PC-3 (cell line): ENCODE results near the gene CAST. TPM values are rescaled to one million over a fixed set of nuclear protein-coding genes. Genes with fewer than 3 reads are reported as not detected.

ENCODE experiments used
- ATAC-seq: fragments of 200-7000 bp; cut with Tn5 transposase; 2 replicates; pipeline ENCODE4 v1.9.1; 2020; ENCODE audit warnings: mild to moderate bottlenecking, moderate library complexity
- BruUV-seq: library from RNA; stranded (reverse); fragments of 400-500 nt; replicated peaks from 2 replicates; lab custom pipeline; 2021; lab: Mats Ljungman, UMichigan
- CTCF ChIA-PET: fragments of 300-600 bp; sonication (Branson Sonifier 250); formaldehyde crosslinking; loops from one replicate; lab custom pipeline; 2022; ENCODE audit warnings: antibody characterized with exemption; lab: Charles Lee
- POLR2A ChIA-PET: fragments of 300-600 bp; sonication (Branson Sonifier 250); formaldehyde crosslinking; loops from one replicate; lab custom pipeline; 2022; ENCODE audit warnings: antibody characterized with exemption; ENCODE audit not compliant: unreplicated experiment; lab: Charles Lee
- DNase-seq: peaks from one replicate; pipeline ENCODE4 v3.0.0-alpha.2; 2015
- H2AFZ ChIP-seq: fragments of 300-600 bp; sonication (generic); 2 replicates; pipeline ENCODE4 v1.6.0; 2016; ENCODE audit warnings: antibody characterized with exemption, low read length
- H3F3A ChIP-seq: fragments of 300-600 bp; sonication (generic); one replicate; pipeline ENCODE4 v1.6.0; 2017; ENCODE audit warnings: antibody characterized with exemption, low read length, control low read depth, mild to moderate bottlenecking; ENCODE audit not compliant: unreplicated experiment
- H3K27ac ChIP-seq: fragments of 300-600 bp; sonication (generic); 2 replicates; pipeline ENCODE4 v1.5.1; 2016; ENCODE audit warnings: mild to moderate bottlenecking, low read length
- H3K27me3 ChIP-seq: fragments of 300-600 bp; sonication (generic); 2 replicates; pipeline ENCODE4 v1.6.1; 2016; ENCODE audit warnings: low read length, mixed read lengths
- H3K36me3 ChIP-seq: fragments of 300-600 bp; sonication (generic); 2 replicates; pipeline ENCODE4 v1.6.1; 2016; ENCODE audit warnings: low read depth, mixed run types, low read length, mixed read lengths
- H3K4me1 ChIP-seq: fragments of 300-600 bp; sonication (generic); 2 replicates; pipeline ENCODE4 v1.5.1; 2016; ENCODE audit warnings: low read length; ENCODE audit not compliant: insufficient read depth
- H3K4me2 ChIP-seq: fragments of 300-600 bp; sonication (generic); 2 replicates; pipeline ENCODE4 v1.6.0; 2016; ENCODE audit warnings: low read length
- H3K4me3 ChIP-seq: fragments of 300-600 bp; sonication (generic); 2 replicates; pipeline ENCODE4 v1.5.1; 2016; ENCODE audit warnings: mild to moderate bottlenecking, low read length, mixed read lengths
- H3K79me2 ChIP-seq: fragments of 300-600 bp; sonication (generic); 2 replicates; pipeline ENCODE4 v1.6.1; 2017; ENCODE audit warnings: low read length, mixed read lengths
- H3K9ac ChIP-seq: fragments of 300-600 bp; sonication (generic); 2 replicates; pipeline ENCODE4 v1.6.0; 2016; ENCODE audit warnings: mild to moderate bottlenecking, low read length
- H3K9me2 ChIP-seq: fragments of 300-600 bp; sonication (generic); replicated peaks from 2 replicates; pipeline ENCODE4 v1.6.1; 2016; ENCODE audit warnings: mixed run types, low read length, mixed read lengths
- H3K9me3 ChIP-seq: fragments of 300-600 bp; sonication (generic); 2 replicates; pipeline ENCODE4 v1.6.1; 2016; ENCODE audit warnings: low read length, mixed read lengths
- H4K20me1 ChIP-seq: fragments of 300-600 bp; sonication (generic); 2 replicates; pipeline ENCODE4 v1.6.1; 2016; ENCODE audit warnings: low read length, mixed read lengths
- CTCF ChIP-seq: fragments of 300-600 bp; sonication (generic); conservative IDR thresholded peaks from 2 replicates; pipeline ENCODE4 v1.5.1; 2017; ENCODE audit warnings: antibody characterized with exemption, low read depth, mild to moderate bottlenecking, low read length
- EZH2 ChIP-seq: fragments of 300-600 bp; sonication (generic); IDR thresholded peaks from one replicate; pipeline ENCODE4 v1.6.1; 2017; ENCODE audit warnings: antibody characterized with exemption, mild to moderate bottlenecking, low read length; ENCODE audit not compliant: unreplicated experiment
- EZH2phosphoT487 ChIP-seq: fragments of 300-600 bp; sonication (generic); IDR thresholded peaks from 2 replicates; pipeline ENCODE4 v1.6.1; 2018; ENCODE audit warnings: mild to moderate bottlenecking, antibody characterized with exemption, low read length, borderline replicate concordance
- intact Hi-C: fragments of 100-400 bp; cut with micrococcal nuclease; formaldehyde crosslinking; loops from 2 replicates; pipeline ENCODE4 v1.9.0; 2023
- total RNA-seq: library from RNA; depleted of rRNA; stranded (reverse); fragments of >200 nt; gene quantifications from 2 replicates; pipeline ENCODE4 v1.2.3, GENCODE V29; 2014

CAST gene
- total RNA-seq, 1 experiment from 2014 or later, result 73.2 TPM

DNA sequence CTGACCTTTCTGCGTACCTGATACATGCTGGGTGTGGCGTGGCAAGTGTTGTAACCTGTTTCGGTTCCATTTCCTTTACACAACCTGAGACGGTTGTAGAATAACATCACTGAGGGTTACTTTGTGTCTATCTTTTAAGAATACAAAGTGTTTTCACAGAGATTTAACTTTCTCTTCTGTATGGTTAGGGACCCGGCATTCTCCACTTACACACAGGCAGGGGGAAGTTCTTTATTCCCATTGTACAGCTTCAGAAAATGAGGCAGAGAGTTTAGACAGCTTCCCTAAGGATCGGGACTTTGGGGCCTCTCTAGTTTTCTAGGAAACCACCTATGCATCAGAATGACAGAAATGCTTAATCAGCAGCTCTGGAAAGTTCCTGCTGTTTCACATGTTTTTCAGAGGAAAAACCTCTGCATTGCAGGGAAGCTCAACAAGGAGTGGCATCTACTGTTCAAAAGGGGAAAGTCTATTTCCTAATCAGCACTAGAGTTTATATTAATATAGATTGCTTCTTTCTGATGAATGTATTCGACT lies 41.3 kb downstream of the CAST start:
- H4K20me1 ChIP-seq, result no peaks in the 10 kb centered on the region
- no peaks in the 10 kb centered on the region for H3F3A ChIP-seq
- H2AFZ ChIP-seq, result no peak overlapping the region
- TF ChIP-seq EZH2 (no peak), CTCF (no peak), EZH2phosphoT487 (no peak)
- BruUV-seq, result no TSS peak
- POLR2A ChIA-PET, result no interaction called here
- no peak overlapping the region for H3K9ac ChIP-seq
- no peaks in the 10 kb centered on the region for H3K9me3 ChIP-seq
- no peaks in the 10 kb centered on the region for H3K27me3 ChIP-seq
- no peaks in the 10 kb centered on the region; the same call in 1 of the 2 replicates for H3K79me2 ChIP-seq
- peaks cover 17% of the 10 kb centered on the region for H3K4me1 ChIP-seq
- no peaks in the 10 kb centered on the region; the same call in 1 of the 2 replicates for H3K36me3 ChIP-seq
- no peak for ATAC-seq
- intact Hi-C loops, result no loop called here
- H3K4me3 ChIP-seq, result no peak overlapping the region
- no peak overlapping the region for H3K4me2 ChIP-seq
- DNase-seq, result no peak
- no peaks in the 10 kb centered on the region for H3K9me2 ChIP-seq
- CTCF ChIA-PET, result no interaction called here
- no peak overlapping the region for H3K27ac ChIP-seq

DNA sequence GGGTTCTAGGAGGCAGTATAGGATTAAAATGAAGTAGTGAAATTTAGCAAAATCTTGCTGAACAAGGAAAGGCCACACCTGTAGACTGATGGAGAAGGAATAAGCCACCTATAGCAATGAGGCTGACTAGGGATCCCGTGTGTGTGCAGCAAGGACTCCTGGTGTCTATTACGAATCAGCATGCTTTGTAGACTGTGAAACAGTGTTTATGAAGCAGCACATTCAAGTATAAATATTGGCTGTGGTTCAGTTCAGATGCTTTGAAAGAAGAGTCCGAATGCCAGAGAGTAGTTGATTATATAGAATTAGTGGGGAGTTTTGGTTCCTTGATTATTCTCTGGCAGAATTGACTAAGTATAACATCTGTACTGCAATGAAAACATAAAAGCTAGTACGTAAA lies 41.8 kb downstream of the CAST start:
- TF ChIP-seq EZH2 (no peak), EZH2phosphoT487 (no peak), CTCF (no peak)
- no peak for ATAC-seq
- Histone ChIP-seq H3K4me1 (peaks cover 22% of the 10 kb centered on the region), H3K9me2 (no peaks in the 10 kb centered on the region), H3F3A (no peaks in the 10 kb centered on the region), H3K9me3 (no peaks in the 10 kb centered on the region), H3K4me2 (no peak overlapping the region), H3K27me3 (no peaks in the 10 kb centered on the region), H4K20me1 (no peaks in the 10 kb centered on the region), H3K27ac (no peak overlapping the region), H2AFZ (no peak overlapping the region), H3K4me3 (no peak overlapping the region), H3K79me2 (no peaks in the 10 kb centered on the region; the same call in 1 of the 2 replicates), H3K9ac (no peak overlapping the region), H3K36me3 (no peaks in the 10 kb centered on the region; the same call in 1 of the 2 replicates)
- no peak for DNase-seq
- intact Hi-C loops, result no loop called here
- BruUV-seq, result no TSS peak
- ChIA-PET POLR2A (no interaction called here), CTCF (no interaction called here)

DNA sequence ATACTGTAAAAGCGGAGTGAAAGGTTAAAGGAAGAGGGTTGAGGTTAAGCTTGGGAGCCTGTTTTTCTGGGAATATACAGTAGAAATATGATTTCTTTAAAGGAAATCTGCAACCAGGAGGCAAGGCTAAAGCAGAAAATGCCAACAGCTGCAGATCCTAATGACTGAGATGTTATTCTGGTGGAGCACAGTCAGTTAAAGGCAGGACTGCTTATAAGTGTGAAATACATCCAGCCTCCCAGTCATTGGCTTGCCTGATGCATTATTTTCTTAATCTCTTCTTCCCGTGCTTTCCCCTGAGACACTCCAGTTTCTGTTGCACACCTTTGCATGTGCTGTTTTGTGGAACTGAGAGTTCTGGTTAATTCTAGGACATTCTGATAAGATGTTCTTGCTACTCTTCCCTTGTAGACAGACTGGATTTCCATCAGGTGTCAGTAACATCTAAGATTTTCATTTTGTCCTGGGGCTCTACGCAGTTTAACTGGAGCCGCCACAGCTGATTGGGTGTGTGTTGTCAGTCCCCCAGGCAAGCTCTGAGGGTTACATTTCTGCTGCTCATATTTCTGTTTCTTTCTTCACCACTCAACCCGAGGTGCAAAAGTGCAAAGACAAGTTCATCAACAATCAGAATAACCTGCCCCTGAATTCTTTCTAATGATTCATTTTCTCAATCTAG lies 44.4 kb downstream of the CAST start:
- intact Hi-C loops, result no loop called here
- peaks cover 6% of the 10 kb centered on the region; the same call in 1 of the 2 replicates for H3K79me2 ChIP-seq
- no peak overlapping the region for H3K9ac ChIP-seq
- H3K4me2 ChIP-seq, result no peak overlapping the region
- H3K9me2 ChIP-seq, result no peaks in the 10 kb centered on the region
- ChIA-PET CTCF (no interaction called here), POLR2A (no interaction called here)
- TF ChIP-seq EZH2phosphoT487, result no peak
- no peak for TF ChIP-seq EZH2
- TF ChIP-seq CTCF, result no peak
- no peak overlapping the region for H3K27ac ChIP-seq
- no peaks in the 10 kb centered on the region; the same call in 1 of the 2 replicates for H3K36me3 ChIP-seq
- peaks cover 6% of the 10 kb centered on the region; the same call in 1 of the 2 replicates for H4K20me1 ChIP-seq
- peaks cover 15% of the 10 kb centered on the region for H3K4me1 ChIP-seq
- BruUV-seq, result no TSS peak
- H2AFZ ChIP-seq, result no peak overlapping the region
- no peaks in the 10 kb centered on the region for H3F3A ChIP-seq
- no peak for ATAC-seq
- H3K9me3 ChIP-seq, result no peaks in the 10 kb centered on the region
- DNase-seq, result no peak
- H3K4me3 ChIP-seq, result no peak overlapping the region
- no peaks in the 10 kb centered on the region for H3K27me3 ChIP-seq
